Esophagus muscularis mucosa (tissue), 4 donors: Measurements from ENCODE around the gene UBIAD1. TPM values are rescaled to one million over a fixed set of nuclear protein-coding genes. Genes with fewer than 3 reads are reported as not detected.
"Not testable (repeated sequence)": the region's sequence is repeated elsewhere in the genome, so short reads cannot be mapped to it uniquely, and the experiment has no call there.

ENCODE experiments used
- DNase-seq: peaks from one replicate; pipeline ENCODE4 v3.0.0-alpha.2; 2017; ENCODE audit errors: extremely low spot score
- H3K27ac ChIP-seq, 4 donors: fragments of 200-600 bp; sonication (generic); replicated peaks in 1 of 4; 1 replicate in 3 of 4; 2 replicates in 1 of 4; pipeline ENCODE4 v1.5.1; 2016 to 2019; ENCODE audit warnings: mild to moderate bottlenecking in 1 of 4
- H3K27me3 ChIP-seq, 4 donors: fragments of 200-600 bp; sonication (generic); one replicate each; pipeline versions ENCODE4 v1.5.1 to v1.6.0; 2016 to 2019
- H3K36me3 ChIP-seq, 4 donors: fragments of 200-600 bp; sonication (generic); one replicate each; pipeline ENCODE4 v1.5.1; 2016 to 2019
- H3K4me1 ChIP-seq, 4 donors: fragments of 200-600 bp; sonication (generic); one replicate each; pipeline ENCODE4 v1.5.1; 2016 to 2019
- H3K4me3 ChIP-seq, 4 donors: fragments of 200-600 bp; sonication (generic); 1 replicate in 2 of 4; 2 replicates in 2 of 4; pipeline ENCODE4 v1.5.1; 2016 to 2019; ENCODE audit warnings: mild to moderate bottlenecking in 4 of 4, moderate library complexity in 1 of 4
- H3K9me3 ChIP-seq, 4 donors: fragments of 200-600 bp; sonication (generic); 1 replicate in 3 of 4; 2 replicates in 1 of 4; pipeline ENCODE4 v1.5.1; 2016 to 2019
- EP300 ChIP-seq: sonication (generic); formaldehyde crosslinking; IDR thresholded peaks from one replicate; pipeline ENCODE4 v1.6.1; 2017; ENCODE audit warnings: antibody characterized with exemption
- POLR2A ChIP-seq: fragments of 450-650 bp; IDR thresholded peaks from one replicate; pipeline ENCODE4 v1.6.1; 2017; ENCODE audit warnings: antibody characterized with exemption, moderate library complexity, mild to moderate bottlenecking, low read depth
- POLR2AphosphoS5 ChIP-seq, 2 donors: sonication (generic); formaldehyde crosslinking; IDR thresholded peaks; one replicate each; pipeline ENCODE4 v1.6.1; 2017; ENCODE audit warnings: antibody characterized with exemption in 2 of 2
- WGBS: methylation state at CpG from one replicate; pipeline ENCODE4 v1.1.5; 2018; 5-methylcytosine and 5-hydroxymethylcytosine counted together
- intact Hi-C: fragments of 100-400 bp; cut with DNase I; formaldehyde crosslinking; loops from one replicate; pipeline ENCODE4 v1.15.1; 2023
- total RNA-seq, 4 donors: library from RNA; depleted of rRNA; stranded (reverse); fragments of >200 nt; gene quantifications; one replicate each; pipeline versions ENCODE4 v1.1.0 to v1.2.1, GENCODE V29; 2016
- TF ChIP-seq, protein P1 (sequence below), 3 experiments: fragments of 200-600 bp in 2 of 3; fragments of 450-650 bp in 1 of 3; sonication (generic) in 2 of 3; IDR thresholded peaks; one replicate each; pipeline ENCODE4 v1.5.1; 2017 to 2019; ENCODE audit warnings: antibody characterized with exemption in 3 of 3, mild to moderate bottlenecking in 2 of 3, moderate library complexity in 1 of 3

The UBIAD1 gene
- total RNA-seq, 4 donors from 2014 or later, result 10.4 to 15.9 (median 14.0) TPM

DNA sequence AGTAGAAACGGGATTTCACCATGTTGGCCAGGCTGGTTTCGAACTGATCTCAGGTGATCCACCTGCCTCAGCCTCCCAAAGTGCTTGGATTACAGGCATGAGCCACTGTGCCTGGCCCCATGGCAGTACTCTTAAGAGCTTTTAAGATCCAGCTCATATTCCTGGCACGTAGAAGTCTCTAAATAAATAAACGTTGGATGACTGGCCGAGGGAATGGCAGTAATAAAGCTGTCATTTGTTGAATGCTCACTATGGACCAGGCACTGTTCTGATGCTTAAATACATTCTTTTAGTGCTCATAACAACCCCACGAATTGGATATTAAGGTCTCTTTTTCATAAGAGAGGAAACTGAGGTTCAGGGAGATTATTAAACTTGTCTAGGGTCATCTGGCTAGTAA, 20.9 kb downstream of the UBIAD1 start:
- 62% methylated on average over 5 of the region's 6 CpGs for WGBS
- peaks cover 0 to 7% (median 2%) of the 10 kb centered on the region in 4 donors for H3K4me1 ChIP-seq
- intact Hi-C loops, result no loop called here
- no peak for TF ChIP-seq EP300
- TF ChIP-seq, protein P1, sequence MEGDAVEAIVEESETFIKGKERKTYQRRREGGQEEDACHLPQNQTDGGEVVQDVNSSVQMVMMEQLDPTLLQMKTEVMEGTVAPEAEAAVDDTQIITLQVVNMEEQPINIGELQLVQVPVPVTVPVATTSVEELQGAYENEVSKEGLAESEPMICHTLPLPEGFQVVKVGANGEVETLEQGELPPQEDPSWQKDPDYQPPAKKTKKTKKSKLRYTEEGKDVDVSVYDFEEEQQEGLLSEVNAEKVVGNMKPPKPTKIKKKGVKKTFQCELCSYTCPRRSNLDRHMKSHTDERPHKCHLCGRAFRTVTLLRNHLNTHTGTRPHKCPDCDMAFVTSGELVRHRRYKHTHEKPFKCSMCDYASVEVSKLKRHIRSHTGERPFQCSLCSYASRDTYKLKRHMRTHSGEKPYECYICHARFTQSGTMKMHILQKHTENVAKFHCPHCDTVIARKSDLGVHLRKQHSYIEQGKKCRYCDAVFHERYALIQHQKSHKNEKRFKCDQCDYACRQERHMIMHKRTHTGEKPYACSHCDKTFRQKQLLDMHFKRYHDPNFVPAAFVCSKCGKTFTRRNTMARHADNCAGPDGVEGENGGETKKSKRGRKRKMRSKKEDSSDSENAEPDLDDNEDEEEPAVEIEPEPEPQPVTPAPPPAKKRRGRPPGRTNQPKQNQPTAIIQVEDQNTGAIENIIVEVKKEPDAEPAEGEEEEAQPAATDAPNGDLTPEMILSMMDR (IDR thresholded peaks at IDR 0.05), result no peak
- no peak for TF ChIP-seq POLR2A
- no peak for TF ChIP-seq POLR2AphosphoS5 (IDR thresholded peaks at IDR 0.05)
- H3K4me3 ChIP-seq, result no peak overlapping the region
- H3K9me3 ChIP-seq, result no peaks in the 10 kb centered on the region
- no peak overlapping the region for H3K27ac ChIP-seq
- peaks cover 12 to 68% (median 31%) of the 10 kb centered on the region in 4 donors for H3K36me3 ChIP-seq
- no peaks in the 10 kb centered on the region for H3K27me3 ChIP-seq
- no peak for DNase-seq

DNA sequence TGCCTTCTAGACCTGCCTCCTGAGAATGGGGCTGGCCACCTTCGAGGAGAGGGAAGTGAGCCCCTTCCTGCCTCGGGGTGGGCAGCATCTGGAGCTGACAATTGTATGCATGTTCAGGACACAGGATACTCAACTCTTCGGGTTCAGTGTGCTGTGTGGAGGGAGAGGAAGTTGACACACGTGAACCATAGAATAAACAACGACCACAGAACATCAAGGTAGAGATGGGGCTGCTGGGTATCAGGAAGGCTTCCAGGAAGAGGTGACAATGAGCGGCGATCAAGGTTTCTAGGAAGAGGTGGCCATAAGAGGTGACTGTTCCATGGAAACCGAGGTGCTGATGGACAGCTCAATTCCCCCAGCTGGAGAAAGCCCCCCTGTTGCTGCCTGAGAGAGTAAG, 22.0 kb downstream of the UBIAD1 start:
- Histone ChIP-seq H3K4me3 (no peak overlapping the region), H3K27ac (no peak overlapping the region), H3K4me1 (peaks cover 0 to 7% (median 2%) of the 10 kb centered on the region in 4 donors), H3K27me3 (no peaks in the 10 kb centered on the region), H3K36me3 (peaks cover 9 to 57% (median 25%) of the 10 kb centered on the region in 4 donors), H3K9me3 (no peaks in the 10 kb centered on the region)
- 61% methylated on average over 8 of the region's 8 CpGs for WGBS
- no peak for DNase-seq
- intact Hi-C loops, result no loop called here
- TF ChIP-seq, protein P1 (IDR thresholded peaks at IDR 0.05), result no peak
- TF ChIP-seq POLR2AphosphoS5 (IDR thresholded peaks at IDR 0.05), result no peak
- no peak for TF ChIP-seq EP300
- TF ChIP-seq POLR2A, result no peak

DNA sequence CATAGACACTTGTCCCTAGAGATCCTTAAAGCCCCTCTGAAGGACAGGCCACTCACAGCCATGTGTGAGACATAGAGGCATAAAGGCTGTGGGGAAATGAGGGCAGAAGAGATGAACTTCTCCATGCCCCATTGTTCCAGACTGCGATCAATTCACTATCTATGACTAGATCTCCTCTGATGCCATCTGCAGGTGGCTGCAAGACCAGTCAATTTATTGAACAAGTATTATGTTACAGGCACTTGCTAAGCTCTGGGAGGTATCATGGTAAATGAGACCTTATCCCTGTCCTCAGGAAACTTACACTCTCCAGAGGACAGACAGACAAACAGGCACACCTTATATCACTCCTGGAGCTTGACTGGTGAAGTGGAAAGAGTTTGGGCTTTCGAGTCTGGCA, 22.9 kb downstream of the UBIAD1 start:
- 83% methylated on average over 2 of the region's 2 CpGs for WGBS
- peaks cover 5 to 47% (median 21%) of the 10 kb centered on the region in 4 donors for H3K36me3 ChIP-seq
- peaks cover 0 to 7% (median 2%) of the 10 kb centered on the region in 4 donors for H3K4me1 ChIP-seq
- no peak overlapping the region for H3K27ac ChIP-seq
- DNase-seq, result no peak
- TF ChIP-seq POLR2AphosphoS5 (IDR thresholded peaks at IDR 0.05) (no peak), POLR2A (no peak), EP300 (no peak)
- TF ChIP-seq, protein P1 (IDR thresholded peaks at IDR 0.05), result no peak
- no peak overlapping the region for H3K4me3 ChIP-seq
- no peaks in the 10 kb centered on the region for H3K27me3 ChIP-seq
- H3K9me3 ChIP-seq, result no peaks in the 10 kb centered on the region
- intact Hi-C loops, result no loop called here

DNA sequence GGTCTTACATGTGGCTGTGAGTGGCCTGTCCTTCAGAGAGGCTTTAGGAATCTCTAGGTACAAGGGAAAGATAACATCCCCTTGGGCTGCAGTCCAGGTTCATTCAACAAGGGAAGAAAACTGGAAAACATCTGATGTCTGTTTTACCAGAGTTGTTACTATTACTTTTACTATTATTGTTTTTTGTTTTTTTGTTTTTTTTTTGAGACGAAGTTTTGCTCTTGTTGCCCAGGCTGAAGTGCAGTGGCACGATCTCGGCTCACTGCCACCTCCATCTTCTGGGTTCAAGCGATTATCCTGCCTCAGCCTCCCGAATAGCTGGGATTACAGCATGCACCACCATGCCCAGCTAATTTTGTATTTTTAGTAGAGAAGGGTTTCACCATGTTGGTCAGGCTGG, 24.8 kb downstream of the UBIAD1 start:
- H3K27ac ChIP-seq, DNase-seq, H3K4me1 ChIP-seq, H3K9me3 ChIP-seq, H3K4me3 ChIP-seq, intact Hi-C loops, H3K27me3 ChIP-seq: not testable (repeated sequence)
- H3K36me3 ChIP-seq, result peaks cover 5 to 29% (median 21%) of the 10 kb centered on the region in 4 donors
- 93% methylated on average over 5 of the region's 5 CpGs for WGBS

DNA sequence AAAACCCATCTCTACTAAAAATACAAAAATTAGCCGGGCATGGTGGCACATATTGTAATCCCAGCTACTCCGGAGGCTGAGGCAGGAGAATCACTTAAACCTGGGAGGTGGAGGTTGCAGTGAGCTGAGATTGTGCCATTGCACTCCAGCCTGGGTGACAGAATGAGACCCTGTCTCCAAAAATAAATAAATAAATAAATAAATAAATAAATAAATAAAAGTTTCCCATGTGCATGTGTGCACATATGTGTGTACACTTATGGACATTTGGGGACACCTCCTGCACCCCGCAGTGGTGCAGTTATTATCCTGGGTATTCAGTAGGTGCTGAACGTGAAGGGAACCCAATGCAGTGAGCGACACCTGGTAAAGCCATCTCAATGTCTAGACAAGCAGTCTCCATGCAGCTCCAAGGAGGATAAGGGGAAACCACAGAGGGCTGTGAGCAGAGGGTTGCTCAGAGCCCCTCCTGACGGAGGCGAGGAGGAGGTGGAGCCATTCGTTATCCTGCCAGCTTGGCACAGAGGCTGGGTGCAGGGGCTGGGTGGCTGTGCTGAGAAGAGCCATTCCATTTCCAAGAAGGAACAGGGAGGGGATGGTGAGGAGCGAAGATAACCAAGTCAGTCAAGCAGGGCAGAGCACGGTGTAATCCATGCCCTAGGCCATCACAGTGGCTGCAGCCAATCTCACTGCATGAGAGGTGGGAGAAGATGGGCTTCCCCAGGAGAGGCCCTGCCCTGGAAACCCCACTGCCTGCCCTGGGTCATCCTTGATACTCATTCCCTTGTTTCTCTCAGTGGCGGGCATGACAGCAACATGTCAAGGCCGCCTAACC, 25.6 kb downstream of the UBIAD1 start:
- no peaks in the 10 kb centered on the region for H3K27me3 ChIP-seq
- WGBS, result 83% methylated on average over 11 of the region's 12 CpGs
- H3K4me1 ChIP-seq, result no peaks in the 10 kb centered on the region
- intact Hi-C loops, result no loop called here
- no peak overlapping the region for H3K4me3 ChIP-seq
- TF ChIP-seq, protein P1 (IDR thresholded peaks at IDR 0.05), result no peak
- TF ChIP-seq POLR2AphosphoS5 (IDR thresholded peaks at IDR 0.05), result no peak
- no peak for TF ChIP-seq EP300
- no peak for TF ChIP-seq POLR2A
- H3K27ac ChIP-seq, result no peak overlapping the region
- DNase-seq, result no peak
- peaks cover 5 to 25% (median 21%) of the 10 kb centered on the region in 4 donors for H3K36me3 ChIP-seq
- H3K9me3 ChIP-seq, result no peaks in the 10 kb centered on the region
